ENCODE measurements around the gene GALNS.

GALNS gene

GRCh38 chr16:88855176-88855575 lies 1.6 kb downstream of the GALNS start:
- DNase-seq, result no peak

- no peak for DNase-seq
Observed at GRCh38 chr16:88854306-88855111, 2.2 kb downstream of the GALNS start.

DNA sequence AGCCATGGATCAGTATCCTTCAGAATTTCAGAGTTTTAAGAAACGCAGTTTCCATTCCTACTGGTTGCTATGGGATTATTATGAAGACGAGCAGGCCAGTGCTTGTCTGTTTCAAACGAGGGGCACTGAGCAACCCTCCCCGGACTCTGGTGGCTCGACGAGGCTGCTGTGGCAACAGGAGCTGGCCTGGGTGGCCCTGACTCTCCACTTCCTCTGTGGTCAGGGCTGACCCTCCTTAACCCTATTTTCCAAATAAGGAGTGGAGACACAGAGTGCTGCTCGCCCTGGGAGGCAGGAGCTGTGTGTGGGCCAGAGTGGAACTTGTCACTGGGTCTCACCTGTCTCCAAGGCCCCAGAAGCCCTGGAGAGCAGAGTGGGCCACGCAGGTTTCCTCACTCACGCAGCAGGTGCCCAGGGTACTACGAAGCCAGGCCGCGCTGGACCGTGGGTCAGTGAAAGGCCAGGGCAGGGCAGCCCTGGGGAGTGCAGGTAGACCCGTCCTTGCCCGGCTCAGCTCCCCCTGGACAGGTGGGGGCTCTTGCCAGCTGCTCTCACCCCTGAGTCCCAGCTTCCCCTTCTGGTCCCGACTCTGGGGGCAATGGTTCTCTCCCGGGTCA lies 3.3 kb downstream of the GALNS start:
- DNase-seq, result no peak

DNA sequence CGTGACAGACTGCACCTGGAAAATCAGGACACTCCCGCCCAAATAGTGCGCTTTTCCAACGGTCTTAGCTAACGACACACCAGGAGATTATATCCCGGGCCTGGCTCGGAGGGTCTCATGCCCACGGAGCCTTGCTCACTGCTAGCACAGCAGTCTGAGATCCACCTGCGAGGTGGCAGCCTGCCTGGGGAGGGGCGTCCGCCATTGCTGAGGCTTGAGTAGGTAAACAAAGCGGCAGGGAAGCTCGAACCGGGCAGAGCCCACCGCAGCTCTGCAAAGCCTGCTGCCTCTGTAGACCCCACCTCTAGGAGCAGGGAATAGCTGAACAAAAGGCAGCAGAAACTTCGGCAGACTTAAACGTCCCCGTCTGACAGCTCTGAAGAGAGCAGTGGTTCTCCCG lies 5.1 kb downstream of the GALNS start:
- DNase-seq, result no peak

- no peak for DNase-seq
Observed at GRCh38 chr16:88850531-88851199, 6.1 kb downstream of the GALNS start.

GRCh38 chr16:88848557-88848956 lies 8.2 kb downstream of the GALNS start:
- no peak for DNase-seq

DNA sequence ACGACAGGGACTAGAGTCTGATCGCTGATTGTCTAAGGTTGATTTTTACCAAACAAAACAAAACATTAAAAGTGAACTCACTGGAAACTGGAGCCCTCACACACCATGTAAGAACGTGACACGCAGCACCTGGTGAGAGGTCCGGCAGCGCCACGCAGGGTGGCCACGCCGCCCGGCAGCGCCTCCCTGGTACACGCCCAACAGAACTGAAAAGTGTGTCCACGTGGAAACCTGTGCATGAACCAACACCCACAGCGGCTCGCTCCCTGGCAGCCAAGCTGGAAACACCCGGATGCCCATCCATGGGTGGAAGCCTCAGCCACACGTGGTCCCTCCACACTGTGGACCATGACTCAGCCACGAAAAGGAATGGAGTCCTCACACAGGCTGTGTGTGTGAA lies 9.1 kb downstream of the GALNS start:
- no peak for DNase-seq

GRCh38 chr16:88846088-88846487 lies 10.7 kb downstream of the GALNS start:
- no peak for DNase-seq

- no peak for DNase-seq
Observed at GRCh38 chr16:88844419-88845036, 12.2 kb downstream of the GALNS start.

DNA sequence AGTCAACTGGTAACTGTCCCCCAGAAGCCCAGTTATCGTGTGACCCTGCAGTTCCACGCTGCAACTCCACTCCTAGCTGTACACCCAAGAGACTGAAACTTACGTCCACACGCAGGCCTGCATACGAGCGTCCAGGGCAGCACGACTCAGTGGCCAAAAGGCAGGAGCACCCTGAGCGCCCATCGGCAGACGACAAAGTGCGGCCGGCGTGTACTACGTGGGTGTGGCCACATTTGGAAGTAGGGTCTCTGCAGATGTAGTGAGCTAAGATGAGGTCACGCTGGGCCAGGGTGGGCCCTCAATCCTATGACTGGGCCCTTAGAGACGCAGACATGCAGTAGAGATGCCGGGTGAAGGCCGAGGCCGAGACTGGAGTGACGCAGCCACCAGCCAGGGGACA lies 13.5 kb downstream of the GALNS start:
- no peak for DNase-seq

DNA sequence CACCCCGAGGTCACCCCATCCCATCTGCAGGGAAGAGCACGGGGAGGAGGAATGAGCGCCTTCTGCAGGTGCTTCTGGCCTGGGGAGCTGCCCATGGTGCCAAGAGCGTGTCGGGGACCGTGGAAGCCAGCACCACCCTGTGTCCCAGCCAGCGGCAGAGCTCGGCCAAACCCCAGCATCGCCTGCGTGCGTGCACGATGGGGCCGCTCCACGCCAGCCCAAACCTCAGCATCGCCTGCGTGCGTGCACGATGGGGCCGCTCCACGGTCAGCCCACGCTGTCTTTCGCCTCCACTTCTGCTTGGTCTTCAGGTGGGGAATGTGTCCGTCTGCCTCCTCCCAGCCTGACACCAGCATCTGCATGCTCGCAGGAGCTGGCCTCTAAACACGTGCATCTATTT lies 13.9 kb downstream of the GALNS start:
- no peak for DNase-seq

GRCh38 chr16:88842308-88842756 lies 14.4 kb downstream of the GALNS start:
- DNase-seq, result no peak

GRCh38 chr16:88841521-88842307 lies 15.0 kb downstream of the GALNS start:
- no peak for DNase-seq

DNA sequence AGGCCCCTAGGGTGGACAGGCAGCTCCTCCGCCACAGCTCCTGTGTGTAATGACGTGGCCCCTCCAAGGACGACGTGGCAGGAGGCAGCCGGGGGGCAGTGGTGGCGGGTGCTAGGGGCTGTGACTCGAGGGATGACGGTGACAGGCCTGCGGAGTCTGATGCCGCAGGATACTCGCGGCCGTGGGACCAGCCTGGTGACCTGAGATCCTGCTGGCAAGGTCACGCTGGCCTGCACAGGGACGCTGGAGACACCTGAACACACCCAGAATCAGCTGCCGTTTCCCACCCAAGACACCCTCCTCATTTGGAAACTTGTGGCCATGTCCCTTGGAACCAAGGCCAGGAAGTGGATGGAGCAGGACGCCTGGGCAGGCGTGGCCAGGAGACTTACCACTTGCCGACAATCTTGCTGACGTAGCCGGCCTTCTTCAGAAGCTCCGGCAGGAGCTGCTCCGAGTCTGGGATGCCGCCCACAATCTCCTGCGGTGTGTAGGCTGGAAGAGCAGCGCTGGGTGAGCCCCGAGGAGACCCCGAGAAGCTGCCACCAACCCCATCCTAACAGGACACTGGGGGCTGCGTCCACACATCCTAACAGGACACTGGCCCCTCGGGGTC lies 16.0 kb downstream of the GALNS start:
- DNase-seq, result no peak

GRCh38 chr16:88839745-88840599 lies 16.8 kb downstream of the GALNS start:
- DNase-seq, result no peak

DNA sequence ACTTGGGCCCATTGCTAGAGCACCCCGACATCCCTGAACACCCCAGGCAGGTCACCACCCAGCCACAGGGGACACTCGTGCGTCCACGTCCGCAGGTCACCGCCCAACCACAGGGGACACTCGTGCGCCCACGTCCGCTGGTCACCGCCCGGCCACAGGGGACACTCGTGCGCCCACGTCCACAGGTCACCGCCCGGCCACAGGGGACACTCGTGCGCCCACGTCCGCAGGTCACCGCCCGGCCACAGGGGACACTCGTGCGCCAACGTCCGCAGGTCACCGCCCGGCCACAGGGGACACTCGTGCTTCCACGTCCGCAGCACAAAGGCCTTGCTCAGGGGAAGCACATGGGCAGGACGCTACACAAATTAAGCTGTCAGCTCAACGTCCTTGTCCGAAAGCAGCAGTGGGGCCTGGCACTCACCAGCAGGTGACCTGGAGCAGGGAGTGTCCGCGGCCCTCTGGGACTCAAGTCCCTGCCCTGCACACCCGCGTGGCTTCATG lies 17.7 kb downstream of the GALNS start:
- DNase-seq, result no peak

DNA sequence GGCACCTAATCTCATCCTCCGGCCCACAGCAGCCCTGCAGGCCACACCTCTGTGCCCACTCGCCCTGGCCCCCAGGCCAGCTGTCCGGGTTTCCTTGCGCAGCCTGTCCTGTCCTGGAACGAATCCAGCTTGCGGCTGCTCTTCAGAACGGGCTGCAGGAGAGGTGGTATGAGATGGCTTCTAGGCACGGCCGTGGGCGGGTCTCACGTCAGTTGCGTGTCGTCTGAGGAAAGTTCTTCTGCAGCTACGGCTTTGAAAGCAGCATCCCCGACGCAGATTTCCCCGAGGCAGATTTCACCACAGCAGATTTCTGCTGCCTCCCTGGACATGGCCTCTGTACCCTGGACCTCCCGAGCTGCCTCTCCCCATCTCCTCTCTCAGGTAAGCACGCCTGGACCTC lies 18.2 kb downstream of the GALNS start:
- DNase-seq, result no peak

DNA sequence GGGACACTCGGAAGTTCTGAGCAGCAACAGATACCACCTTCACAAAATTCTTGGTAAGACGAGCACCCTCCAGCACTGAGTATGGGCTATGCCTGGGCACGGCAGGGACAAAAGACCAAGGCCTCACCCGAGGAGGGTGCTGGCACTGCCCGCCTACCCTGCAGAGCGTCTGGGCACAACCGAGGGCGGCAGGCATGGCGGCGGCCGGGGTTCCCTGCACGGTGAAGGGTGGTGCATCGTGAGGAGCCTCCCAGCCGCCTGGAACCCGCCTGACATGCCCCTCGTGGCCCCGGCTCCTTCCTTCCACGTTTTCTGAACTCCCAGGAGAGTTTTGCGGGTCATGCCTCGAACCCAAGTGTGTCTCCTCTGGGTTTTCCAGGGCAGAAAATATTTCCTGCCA lies 18.9 kb downstream of the GALNS start:
- DNase-seq, result no peak

- DNase-seq, result no peak
Observed at GRCh38 chr16:88836791-88837190, 20.0 kb downstream of the GALNS start.

DNA sequence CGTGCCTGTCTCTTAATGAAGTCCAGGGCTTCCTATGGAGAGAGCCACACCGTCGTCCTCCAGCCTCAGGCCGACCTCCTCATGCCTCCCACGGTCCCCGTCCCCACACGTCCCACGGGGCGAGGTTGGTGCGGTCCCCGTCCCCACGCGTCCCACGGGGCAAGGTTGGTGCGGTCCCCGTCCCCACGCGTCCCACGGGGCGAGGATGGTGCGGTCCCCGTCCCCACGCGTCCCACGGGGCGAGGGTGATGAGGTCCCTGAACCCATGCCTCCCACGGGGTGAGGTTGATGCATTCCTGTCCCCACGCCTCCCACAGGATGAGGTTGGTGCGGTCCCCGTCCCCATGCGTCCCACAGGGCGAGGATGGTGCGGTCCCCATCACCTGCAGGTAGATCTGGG lies 20.9 kb downstream of the GALNS start:
- no peak for DNase-seq

- no peak for DNase-seq
Observed at GRCh38 chr16:88835383-88835782, 21.4 kb downstream of the GALNS start.
